ENCODE results near the gene CDCA8.

Gene CDCA8

DNA sequence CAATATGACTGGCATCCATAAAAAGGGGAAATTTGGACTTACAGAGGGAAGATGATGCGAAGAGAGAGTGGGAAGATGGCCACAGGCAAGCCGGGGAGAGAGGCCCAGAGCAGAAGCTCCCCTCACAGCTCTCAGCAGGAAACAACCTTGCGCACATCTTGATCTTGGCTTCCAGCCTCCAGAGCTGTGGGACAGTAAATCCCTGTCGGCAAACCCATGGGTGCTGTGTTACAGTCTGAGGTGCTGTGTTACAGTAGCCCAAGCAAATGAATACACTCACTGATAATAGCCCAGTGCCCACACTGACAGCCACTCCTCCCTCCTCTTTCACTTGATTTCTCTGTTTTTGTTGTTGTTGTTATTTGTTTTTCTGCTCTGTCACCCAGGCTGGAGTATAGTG is 22.4 kb downstream of the CDCA8 start:
- H3K27ac Mint-ChIP-seq: no peak overlapping the region
- no peak for DNase-seq
- H3K27me3 Mint-ChIP-seq: no peaks in the 10 kb centered on the region
- no peak overlapping the region for H3K4me3 Mint-ChIP-seq
- CTCF ChIA-PET: no interaction called here
- H3K36me3 Mint-ChIP-seq: peaks cover 1% of the 10 kb centered on the region
- H3K4me1 Mint-ChIP-seq: no peaks in the 10 kb centered on the region
- no peaks in the 10 kb centered on the region for H3K9me3 Mint-ChIP-seq

DNA sequence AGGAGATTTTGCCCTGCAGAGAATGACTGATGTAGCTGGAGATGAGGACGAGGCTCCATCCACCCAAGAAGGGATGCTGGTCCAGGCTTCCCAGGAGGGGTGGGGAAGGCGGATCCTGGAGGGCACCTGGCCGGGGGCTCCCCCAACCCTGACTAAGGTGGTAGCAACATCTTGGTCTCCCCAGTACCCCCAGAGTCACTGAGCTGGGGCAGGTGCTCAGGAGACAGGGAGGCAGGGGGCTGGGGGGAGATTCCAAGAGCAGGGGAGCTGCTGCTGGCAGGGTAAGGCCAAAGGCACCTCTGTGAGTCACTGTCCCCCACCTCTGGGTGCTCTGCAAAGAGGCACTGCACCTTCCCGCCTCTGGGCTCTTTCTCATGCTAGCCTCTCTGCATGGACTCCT is 24.0 kb downstream of the CDCA8 start:
- CTCF ChIA-PET: no interaction called here
- Mint-ChIP-seq H3K27me3 (peaks cover 3% of the 10 kb centered on the region), H3K9me3 (no peaks in the 10 kb centered on the region), H3K27ac (no peak overlapping the region), H3K4me1 (no peaks in the 10 kb centered on the region), H3K4me3 (no peak overlapping the region), H3K36me3 (no peaks in the 10 kb centered on the region)
- DNase-seq: no peak

DNA sequence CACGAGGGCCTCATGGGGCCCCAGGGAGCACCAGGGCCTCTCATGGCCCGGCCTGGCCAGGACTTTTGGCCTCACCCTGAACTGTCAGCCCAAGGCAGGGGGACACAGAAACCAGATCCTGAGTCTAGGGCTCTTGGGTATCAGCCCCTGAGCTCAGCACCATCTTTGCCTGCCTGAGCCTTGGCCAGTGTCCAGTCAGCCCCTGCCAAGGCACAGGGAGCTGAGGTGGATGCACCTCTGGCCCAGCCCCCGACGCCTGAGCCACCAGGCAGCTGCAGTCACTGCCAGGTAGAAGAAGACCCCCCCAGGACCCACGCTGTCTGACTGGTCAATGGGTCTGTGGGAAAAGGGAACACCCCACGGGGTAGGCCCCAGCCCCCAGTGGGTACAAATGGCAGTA is 25.3 kb downstream of the CDCA8 start:
- Mint-ChIP-seq H3K4me3 (no peak overlapping the region), H3K36me3 (no peaks in the 10 kb centered on the region), H3K27ac (no peak overlapping the region), H3K27me3 (peaks cover 6% of the 10 kb centered on the region), H3K9me3 (no peaks in the 10 kb centered on the region), H3K4me1 (no peaks in the 10 kb centered on the region)
- no peak for DNase-seq
- CTCF ChIA-PET: no interaction called here

DNA sequence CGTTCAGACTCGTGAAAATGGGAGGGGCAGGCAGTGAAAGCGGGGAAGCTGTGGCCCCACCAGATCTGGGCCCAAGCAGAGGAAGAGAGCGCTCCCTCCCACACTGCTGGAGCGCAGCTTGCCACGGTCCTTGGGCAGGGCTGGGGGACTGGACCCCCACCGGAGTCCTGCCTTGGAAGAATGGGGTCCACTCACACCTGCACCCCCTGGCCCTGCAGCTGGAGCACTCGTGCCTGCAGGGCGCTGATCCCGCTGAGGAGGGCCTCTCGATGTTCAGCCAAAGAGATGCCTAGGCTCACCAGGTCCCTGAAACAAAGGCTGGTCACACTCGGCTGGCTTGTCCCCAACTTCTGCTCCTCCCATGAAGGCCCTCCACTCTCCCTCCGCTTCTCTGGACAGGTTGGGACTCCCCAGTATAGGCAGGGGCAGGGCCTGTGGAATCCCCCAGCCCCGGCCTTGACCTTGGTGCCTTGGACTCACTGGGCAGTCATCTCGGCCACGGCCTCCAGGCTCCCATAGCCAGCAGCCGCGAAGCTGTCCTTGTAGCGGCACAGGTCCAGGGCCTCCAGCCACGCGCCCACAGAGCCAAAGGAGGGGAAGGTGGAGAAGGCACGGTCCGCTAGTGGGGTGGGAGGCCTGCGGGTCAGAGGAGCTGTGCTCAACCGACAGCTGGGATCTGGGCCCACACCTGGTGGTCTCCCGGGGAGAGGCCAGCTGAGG is 26.0 kb downstream of the CDCA8 start:
- Mint-ChIP-seq H3K27me3 (peaks cover 11% of the 10 kb centered on the region), H3K27ac (no peak overlapping the region), H3K36me3 (no peaks in the 10 kb centered on the region), H3K4me1 (no peaks in the 10 kb centered on the region), H3K4me3 (no peak overlapping the region), H3K9me3 (no peaks in the 10 kb centered on the region)
- no peak for DNase-seq
- CTCF ChIA-PET: no interaction called here

DNA sequence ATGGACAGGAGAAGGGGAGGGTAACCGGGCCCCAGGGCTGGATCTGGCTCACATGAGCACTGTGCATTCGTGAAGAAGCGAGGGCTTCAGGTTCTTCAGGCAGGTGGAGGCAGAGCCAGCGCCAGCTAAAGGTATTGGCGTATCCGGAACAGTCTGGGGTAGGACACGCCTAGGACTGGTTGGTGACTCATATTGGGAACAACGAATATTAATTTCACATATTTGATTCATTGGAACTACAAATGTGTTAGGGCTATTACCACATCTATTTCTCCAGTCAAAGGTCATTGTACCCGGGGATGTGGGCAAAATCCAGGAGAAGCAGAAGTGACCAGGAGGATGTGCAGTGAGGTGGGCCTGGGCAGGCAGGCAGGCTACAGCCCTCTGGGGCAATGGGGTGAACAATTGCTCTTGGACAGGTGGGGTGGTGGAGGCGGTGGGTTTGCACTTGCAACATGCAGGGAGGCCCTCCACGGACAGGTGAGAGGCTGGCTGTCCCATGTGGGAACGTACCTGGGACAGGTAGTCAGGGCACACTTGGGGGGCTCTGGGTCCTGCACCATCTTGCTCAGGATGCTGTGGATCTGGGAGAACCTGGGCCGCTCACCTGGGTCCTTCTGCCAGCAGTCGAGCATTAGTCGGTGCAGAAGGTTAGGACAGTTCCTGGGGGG is 26.7 kb downstream of the CDCA8 start:
- H3K36me3 Mint-ChIP-seq: no peaks in the 10 kb centered on the region
- H3K27ac Mint-ChIP-seq: no peak overlapping the region
- H3K4me3 Mint-ChIP-seq: no peak overlapping the region
- no peaks in the 10 kb centered on the region for H3K9me3 Mint-ChIP-seq
- H3K27me3 Mint-ChIP-seq: peaks cover 16% of the 10 kb centered on the region
- no peak for DNase-seq
- CTCF ChIA-PET: no interaction called here
- H3K4me1 Mint-ChIP-seq: no peaks in the 10 kb centered on the region

DNA sequence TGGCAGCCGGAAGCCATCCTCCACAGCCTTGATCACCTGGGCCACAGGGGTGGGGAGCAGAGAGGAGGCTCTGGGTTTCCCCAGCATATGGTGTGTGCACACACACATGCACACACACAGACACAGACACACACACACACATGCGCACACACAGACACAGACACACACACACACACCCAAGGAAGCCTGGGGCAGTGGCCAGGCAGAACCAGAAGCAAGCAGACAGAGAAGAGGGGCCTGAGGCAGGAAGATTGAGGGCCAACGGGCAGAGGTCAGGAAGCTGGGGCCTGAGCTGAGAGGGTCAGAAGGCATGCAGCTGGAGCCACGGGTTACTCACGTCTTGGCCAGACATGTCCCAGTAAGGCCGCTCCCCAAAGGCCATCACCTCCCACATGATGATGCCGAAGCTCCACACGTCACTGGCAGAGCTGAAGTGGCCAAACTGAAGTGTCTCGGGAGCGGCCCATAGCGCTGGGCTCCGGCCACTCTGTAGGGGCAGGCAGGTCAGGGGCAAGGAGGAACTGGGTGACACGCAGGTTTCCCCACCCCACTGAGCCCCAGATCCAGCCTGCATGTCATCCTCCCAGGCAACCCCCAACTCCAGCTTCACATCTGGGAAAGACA is 27.4 kb downstream of the CDCA8 start:
- no peaks in the 10 kb centered on the region for H3K36me3 Mint-ChIP-seq
- H3K4me3 Mint-ChIP-seq: no peak overlapping the region
- CTCF ChIA-PET: interaction anchor here (1.6 kb wide), 1 partner anchor 38 kb away, joined by 3 read pairs; no protein-coding TSS in a partner anchor
- H3K9me3 Mint-ChIP-seq: no peaks in the 10 kb centered on the region
- H3K4me1 Mint-ChIP-seq: no peaks in the 10 kb centered on the region
- no peak overlapping the region for H3K27ac Mint-ChIP-seq
- peaks cover 18% of the 10 kb centered on the region for H3K27me3 Mint-ChIP-seq
- no peak for DNase-seq

DNA sequence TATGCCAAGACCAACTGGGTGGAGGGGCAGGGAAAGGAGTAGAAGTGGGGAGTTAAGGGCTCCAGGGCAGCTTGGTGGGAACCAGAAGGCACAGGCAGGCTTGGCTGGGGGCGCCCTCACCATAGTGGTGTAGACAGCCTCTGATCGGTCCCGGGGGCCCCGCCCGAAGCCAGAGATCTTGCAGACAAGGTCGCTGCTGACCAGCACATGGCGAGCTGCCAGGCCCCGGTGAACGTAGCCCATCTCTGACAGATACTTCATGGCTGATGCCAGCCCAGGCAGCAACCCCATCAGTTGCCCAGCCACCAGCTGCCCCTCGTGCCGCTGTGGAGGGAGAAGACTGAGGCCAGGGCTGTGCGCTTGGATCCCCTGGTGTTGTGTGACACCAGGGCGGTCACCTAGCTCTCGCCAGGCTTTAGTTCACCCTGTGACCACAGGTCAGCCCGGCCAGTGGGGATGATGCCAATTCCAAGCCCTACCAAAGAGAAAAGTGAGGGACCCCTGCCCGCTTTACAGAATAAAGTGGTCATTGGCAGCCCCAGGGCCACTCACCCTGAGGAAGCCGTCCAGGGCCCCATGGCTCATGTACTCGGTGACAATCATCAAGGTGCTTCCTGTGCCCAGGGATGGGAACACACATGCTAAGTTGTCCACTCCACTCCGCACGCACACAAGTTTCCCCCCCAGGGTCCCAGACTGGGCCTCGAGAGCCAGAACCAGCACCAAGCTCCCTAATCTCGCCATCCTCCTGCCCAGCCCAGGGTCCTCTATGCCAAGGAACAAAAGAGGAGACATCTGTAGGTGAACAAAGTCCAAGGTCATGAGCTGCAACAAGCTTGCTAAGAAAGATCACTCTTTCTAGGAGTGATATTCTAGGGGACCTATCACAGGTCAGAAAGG is 28.2 kb downstream of the CDCA8 start:
- no peak for DNase-seq
- Mint-ChIP-seq H3K4me3 (no peak overlapping the region), H3K9me3 (no peaks in the 10 kb centered on the region), H3K27ac (no peak overlapping the region), H3K27me3 (peaks cover 26% of the 10 kb centered on the region), H3K4me1 (no peaks in the 10 kb centered on the region), H3K36me3 (no peaks in the 10 kb centered on the region)
- CTCF ChIA-PET: interaction anchor here (1.6 kb wide), 1 partner anchor 38 kb away, joined by 3 read pairs; no protein-coding TSS in a partner anchor

DNA sequence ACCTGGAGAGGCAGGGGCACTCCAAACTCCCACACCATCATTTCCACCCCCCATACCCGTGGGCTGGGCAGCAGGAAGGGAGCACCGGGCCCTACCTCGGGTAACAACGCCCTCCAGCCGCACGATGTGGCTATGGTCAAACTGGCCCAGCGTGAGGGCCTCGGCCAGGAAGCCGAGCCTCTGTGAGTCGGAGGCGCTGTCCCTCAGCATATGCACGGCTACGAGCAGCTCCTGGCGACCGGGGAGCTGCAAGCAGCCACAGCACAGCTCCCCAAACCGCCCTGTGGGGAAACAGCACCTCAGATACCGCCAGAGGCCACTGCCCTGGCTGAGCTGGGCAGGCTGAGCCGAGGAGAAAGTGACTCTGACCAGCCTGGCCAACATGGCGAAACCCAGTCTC is 29.2 kb downstream of the CDCA8 start:
- peaks cover 37% of the 10 kb centered on the region for H3K27me3 Mint-ChIP-seq
- no peaks in the 10 kb centered on the region for H3K9me3 Mint-ChIP-seq
- no peak overlapping the region for H3K27ac Mint-ChIP-seq
- H3K4me1 Mint-ChIP-seq: no peaks in the 10 kb centered on the region
- DNase-seq: no peak
- no peaks in the 10 kb centered on the region for H3K36me3 Mint-ChIP-seq
- CTCF ChIA-PET: no interaction called here
- no peak overlapping the region for H3K4me3 Mint-ChIP-seq

DNA sequence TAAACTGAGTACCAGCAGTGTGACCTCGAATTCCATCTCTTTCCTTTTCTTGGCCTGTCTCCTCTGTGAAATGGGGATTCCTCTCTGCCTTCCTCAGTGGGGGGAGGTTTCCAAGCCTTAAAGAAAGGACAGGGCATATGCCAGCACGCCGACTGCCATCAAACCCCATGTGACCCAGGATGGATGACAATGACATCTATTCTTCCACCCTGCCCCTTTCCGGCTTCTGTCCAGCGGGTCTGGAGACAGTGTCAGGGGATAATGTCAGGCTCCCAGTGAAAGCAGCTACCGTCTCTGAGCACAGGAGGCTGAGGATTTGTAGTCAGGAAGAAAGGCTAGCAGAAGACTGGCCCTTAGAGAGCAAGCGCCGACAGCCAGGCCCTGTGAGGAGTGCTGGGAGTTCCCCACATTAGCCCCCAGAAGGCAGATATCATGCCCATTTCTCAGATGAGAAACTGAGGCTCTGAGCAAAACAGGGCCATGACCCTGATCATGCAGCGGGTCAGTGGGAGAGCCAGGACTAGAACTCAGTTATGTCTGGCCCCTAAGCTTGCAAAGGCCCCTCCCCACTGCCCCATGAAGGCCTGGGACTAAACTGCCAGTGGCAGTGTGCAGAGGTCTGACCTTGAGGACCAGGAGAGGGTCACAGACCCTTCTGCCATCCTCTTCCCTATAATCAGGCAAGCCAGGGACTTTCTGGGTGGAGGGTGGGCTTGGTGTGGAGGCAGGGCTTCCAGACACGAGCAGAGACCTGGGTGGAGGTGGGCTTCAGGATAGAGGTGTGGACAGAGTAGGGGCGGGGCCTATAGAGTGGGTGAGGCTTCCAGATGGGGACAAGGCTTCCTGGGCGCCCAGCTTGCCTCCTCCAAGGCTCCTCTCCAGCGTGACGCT is 30.1 kb downstream of the CDCA8 start:
- Mint-ChIP-seq H3K27ac (no peak overlapping the region), H3K9me3 (no peaks in the 10 kb centered on the region), H3K4me1 (no peaks in the 10 kb centered on the region), H3K27me3 (peaks cover 44% of the 10 kb centered on the region), H3K4me3 (no peak overlapping the region), H3K36me3 (no peaks in the 10 kb centered on the region)
- CTCF ChIA-PET: no interaction called here
- no peak for DNase-seq

DNA sequence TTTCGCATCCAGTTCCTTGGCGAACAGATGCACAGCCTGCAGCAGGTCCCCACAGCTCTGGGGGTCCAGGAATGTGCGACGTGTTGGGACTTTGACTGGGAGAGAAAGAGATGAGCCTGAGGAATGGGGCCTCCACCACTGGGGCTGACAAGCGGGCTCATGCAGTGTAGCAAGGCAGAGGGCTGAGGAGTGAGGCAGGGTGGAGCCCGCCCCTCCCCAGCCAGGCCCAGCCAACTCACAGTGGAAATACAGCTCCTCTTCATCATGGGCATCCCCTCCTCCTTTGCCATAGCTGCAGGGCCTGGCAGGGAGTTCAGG is 30.7 kb downstream of the CDCA8 start:
- Mint-ChIP-seq H3K27me3 (peaks cover 49% of the 10 kb centered on the region), H3K36me3 (no peaks in the 10 kb centered on the region), H3K4me3 (no peak overlapping the region), H3K9me3 (no peaks in the 10 kb centered on the region), H3K4me1 (no peaks in the 10 kb centered on the region), H3K27ac (no peak overlapping the region)
- DNase-seq: no peak
- CTCF ChIA-PET: no interaction called here

DNA sequence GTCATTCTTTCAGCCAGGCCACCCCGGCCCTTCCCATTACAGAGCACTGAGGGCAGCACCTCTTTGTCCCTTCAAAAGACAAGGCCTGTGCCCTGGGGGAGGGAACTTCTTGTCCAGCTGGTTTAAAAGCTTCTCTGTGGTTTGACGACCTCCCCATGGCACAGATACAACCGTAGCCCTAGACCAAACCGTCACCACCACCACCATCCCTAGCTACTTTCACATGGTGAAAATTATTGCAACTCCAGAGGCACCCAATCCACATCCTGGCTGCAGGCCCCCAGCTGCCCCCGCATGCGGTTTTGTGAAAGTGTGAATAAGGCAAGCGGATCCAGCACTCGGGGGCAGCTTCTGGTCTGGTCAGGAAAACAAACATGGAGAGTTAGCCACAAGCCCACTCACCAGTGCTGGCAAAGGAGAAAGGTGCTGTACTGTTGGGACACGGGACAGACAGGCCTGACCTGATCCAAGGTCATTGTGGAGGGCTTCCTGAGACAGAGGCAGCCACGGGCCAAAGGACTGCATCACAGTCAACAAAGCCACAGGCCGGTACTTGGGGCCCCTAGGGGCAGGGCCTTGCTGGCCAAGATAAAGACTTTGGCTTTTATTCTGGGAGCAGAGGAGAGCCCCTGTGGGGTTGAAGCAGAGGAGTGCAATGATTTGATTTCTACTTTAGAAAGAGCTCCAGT is 31.2 kb downstream of the CDCA8 start:
- no peak overlapping the region for H3K4me3 Mint-ChIP-seq
- no peaks in the 10 kb centered on the region for H3K36me3 Mint-ChIP-seq
- DNase-seq: no peak
- H3K27ac Mint-ChIP-seq: no peak overlapping the region
- CTCF ChIA-PET: no interaction called here
- no peaks in the 10 kb centered on the region for H3K4me1 Mint-ChIP-seq
- H3K27me3 Mint-ChIP-seq: peaks cover 54% of the 10 kb centered on the region
- H3K9me3 Mint-ChIP-seq: no peaks in the 10 kb centered on the region

DNA sequence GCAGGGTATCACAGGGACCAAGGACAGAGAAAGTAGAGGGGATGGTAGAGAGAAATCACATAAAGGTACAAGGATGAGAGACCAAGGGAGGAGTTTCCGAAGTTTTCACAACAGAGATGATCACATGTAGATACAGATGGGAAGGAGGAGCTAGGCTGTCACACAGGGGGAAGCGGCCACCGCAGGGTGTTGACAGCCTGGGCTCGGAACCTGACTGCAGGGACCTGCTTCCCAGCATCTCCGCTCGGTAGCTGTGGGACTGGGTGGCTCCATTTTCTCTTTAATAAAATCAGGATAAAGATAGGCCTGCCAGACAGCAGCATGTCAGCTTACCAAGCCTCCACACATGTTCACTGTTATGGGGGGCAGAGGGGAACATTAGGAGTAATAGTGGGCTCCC is 32.3 kb downstream of the CDCA8 start:
- peaks cover 64% of the 10 kb centered on the region for H3K27me3 Mint-ChIP-seq
- H3K36me3 Mint-ChIP-seq: no peaks in the 10 kb centered on the region
- CTCF ChIA-PET: no interaction called here
- H3K9me3 Mint-ChIP-seq: no peaks in the 10 kb centered on the region
- no peaks in the 10 kb centered on the region for H3K4me1 Mint-ChIP-seq
- H3K27ac Mint-ChIP-seq: no peak overlapping the region
- no peak overlapping the region for H3K4me3 Mint-ChIP-seq
- DNase-seq: no peak

DNA sequence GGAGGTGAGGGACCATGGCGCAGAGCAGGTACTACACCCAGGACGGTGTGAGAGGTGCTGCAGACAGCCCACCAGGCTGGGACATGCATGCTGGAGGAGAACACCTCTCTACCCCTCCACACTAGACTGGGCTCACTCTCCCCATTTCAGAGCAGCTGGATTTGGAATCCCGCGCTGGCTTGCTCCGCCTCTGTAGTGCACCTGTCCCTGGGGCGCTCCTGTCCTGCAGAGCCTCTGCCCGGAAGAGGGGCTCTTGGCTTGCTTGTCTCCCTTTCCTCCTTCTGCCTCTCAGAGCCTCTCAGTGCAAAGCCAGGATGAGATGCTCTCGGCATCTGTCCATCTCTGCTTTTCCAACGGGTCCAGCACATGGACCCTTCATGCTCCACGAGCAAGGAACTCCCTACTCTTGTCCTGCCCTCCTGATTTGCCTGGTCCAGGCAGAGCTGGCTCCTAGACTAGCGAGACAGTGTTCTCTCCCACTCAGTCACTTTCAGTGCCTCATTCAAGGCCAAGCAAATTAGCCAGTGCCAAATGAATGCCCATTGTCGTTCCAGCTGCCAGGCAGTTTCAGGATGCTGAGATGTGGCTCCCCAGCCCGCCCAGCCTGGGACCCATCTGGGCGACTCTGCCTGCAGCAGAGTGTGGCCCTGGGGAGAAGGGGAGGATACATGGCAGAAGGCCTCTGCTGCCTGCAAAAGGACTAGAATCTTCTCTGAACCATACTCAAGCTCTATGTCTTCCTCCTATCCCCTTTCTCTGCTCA is 33.7 kb downstream of the CDCA8 start:
- H3K36me3 Mint-ChIP-seq: no peaks in the 10 kb centered on the region
- DNase-seq: no peak
- no peak overlapping the region for H3K4me3 Mint-ChIP-seq
- H3K9me3 Mint-ChIP-seq: no peaks in the 10 kb centered on the region
- CTCF ChIA-PET: no interaction called here
- H3K27ac Mint-ChIP-seq: no peak overlapping the region
- H3K27me3 Mint-ChIP-seq: peaks cover 72% of the 10 kb centered on the region
- H3K4me1 Mint-ChIP-seq: no peaks in the 10 kb centered on the region
